ENCODE data around the gene MTA3.
"Not testable (repeated sequence)": the region's sequence is repeated elsewhere in the genome, so short reads cannot be mapped to it uniquely, and the experiment has no call there.

Gene MTA3

GRCh38 chr2:42636934-42637333 is 68.5 kb downstream of the MTA3 start:
- no peaks in the 10 kb centered on the region for H3K36me3 ChIP-seq
- H3K4me1 ChIP-seq (ENCODE audit: control insufficient read depth in 1 of 2, insufficient read depth in 1 of 2, low read depth in 1 of 2, low read length in 1 of 2) = no peaks in the 10 kb centered on the region
- no peak overlapping the region for H3K27ac ChIP-seq
- no peaks in the 10 kb centered on the region for H3K27me3 ChIP-seq
- TF ChIP-seq, protein P1, sequence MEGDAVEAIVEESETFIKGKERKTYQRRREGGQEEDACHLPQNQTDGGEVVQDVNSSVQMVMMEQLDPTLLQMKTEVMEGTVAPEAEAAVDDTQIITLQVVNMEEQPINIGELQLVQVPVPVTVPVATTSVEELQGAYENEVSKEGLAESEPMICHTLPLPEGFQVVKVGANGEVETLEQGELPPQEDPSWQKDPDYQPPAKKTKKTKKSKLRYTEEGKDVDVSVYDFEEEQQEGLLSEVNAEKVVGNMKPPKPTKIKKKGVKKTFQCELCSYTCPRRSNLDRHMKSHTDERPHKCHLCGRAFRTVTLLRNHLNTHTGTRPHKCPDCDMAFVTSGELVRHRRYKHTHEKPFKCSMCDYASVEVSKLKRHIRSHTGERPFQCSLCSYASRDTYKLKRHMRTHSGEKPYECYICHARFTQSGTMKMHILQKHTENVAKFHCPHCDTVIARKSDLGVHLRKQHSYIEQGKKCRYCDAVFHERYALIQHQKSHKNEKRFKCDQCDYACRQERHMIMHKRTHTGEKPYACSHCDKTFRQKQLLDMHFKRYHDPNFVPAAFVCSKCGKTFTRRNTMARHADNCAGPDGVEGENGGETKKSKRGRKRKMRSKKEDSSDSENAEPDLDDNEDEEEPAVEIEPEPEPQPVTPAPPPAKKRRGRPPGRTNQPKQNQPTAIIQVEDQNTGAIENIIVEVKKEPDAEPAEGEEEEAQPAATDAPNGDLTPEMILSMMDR (IDR thresholded peaks at IDR 0.05) = no peak
- H3K9me3 ChIP-seq = no peaks in the 10 kb centered on the region
- H3K4me3 ChIP-seq (ENCODE audit: low read depth in 1 of 2, low read length in 1 of 2) = no peak overlapping the region

- H3K4me1 ChIP-seq (ENCODE audit: control insufficient read depth in 1 of 2, insufficient read depth in 1 of 2, low read depth in 1 of 2, low read length in 1 of 2) = no peaks in the 10 kb centered on the region
- no peaks in the 10 kb centered on the region for H3K9me3 ChIP-seq
- no peak overlapping the region for H3K27ac ChIP-seq
- H3K4me3 ChIP-seq (ENCODE audit: low read depth in 1 of 2, low read length in 1 of 2) = no peak overlapping the region
- TF ChIP-seq, protein P1 (IDR thresholded peaks at IDR 0.05) = no peak
- no peaks in the 10 kb centered on the region for H3K27me3 ChIP-seq
- H3K36me3 ChIP-seq = no peaks in the 10 kb centered on the region
Observed at GRCh38 chr2:42638080-42638784, 69.8 kb downstream of the MTA3 start.

- TF ChIP-seq, protein P1 (IDR thresholded peaks at IDR 0.05) = no peak
- Histone ChIP-seq H3K36me3 (no peaks in the 10 kb centered on the region), H3K4me1 (ENCODE audit: control insufficient read depth in 1 of 2, insufficient read depth in 1 of 2, low read depth in 1 of 2, low read length in 1 of 2) (no peaks in the 10 kb centered on the region)
Observed at GRCh38 chr2:42639340-42640077, 71.1 kb downstream of the MTA3 start.

DNA sequence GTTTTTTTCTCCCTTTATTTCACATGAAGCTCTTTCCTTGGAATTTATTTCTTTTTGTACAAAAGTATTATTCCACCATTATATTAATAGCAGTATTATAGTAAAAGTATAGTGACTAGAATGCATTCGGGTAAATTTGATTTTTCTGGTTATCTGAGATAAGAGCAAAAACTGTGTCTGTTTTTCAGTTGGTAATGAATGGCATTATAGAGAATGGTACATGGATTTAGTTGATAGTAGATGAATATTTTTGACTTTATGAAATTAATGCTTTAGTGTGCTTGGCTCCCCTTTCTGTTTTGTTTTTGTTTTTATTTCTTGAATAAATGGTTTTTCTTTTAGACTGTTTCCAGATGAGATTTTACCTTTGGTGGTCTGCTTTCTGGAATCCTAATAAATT is 71.8 kb downstream of the MTA3 start:
- Histone ChIP-seq H3K36me3 (no peaks in the 10 kb centered on the region), H3K27me3 (no peaks in the 10 kb centered on the region), H3K4me3 (ENCODE audit: low read depth in 1 of 2, low read length in 1 of 2) (no peak overlapping the region), H3K4me1 (ENCODE audit: control insufficient read depth in 1 of 2, insufficient read depth in 1 of 2, low read depth in 1 of 2, low read length in 1 of 2) (no peaks in the 10 kb centered on the region), H3K27ac (no peak overlapping the region), H3K9me3 (no peaks in the 10 kb centered on the region)
- TF ChIP-seq, protein P1 (IDR thresholded peaks at IDR 0.05) = no peak

More at GRCh38 chr2:42639340-42640077, 71.1 kb downstream of the MTA3 start:
- no peaks in the 10 kb centered on the region for H3K9me3 ChIP-seq
- H3K27ac ChIP-seq = no peak overlapping the region
- no peak overlapping the region for H3K4me3 ChIP-seq (ENCODE audit: low read depth in 1 of 2, low read length in 1 of 2)
- no peaks in the 10 kb centered on the region for H3K27me3 ChIP-seq

- H3K27me3 ChIP-seq; H3K36me3 ChIP-seq; H3K4me3 ChIP-seq (ENCODE audit: low read depth in 1 of 2, low read length in 1 of 2); H3K9me3 ChIP-seq; H3K4me1 ChIP-seq (ENCODE audit: control insufficient read depth in 1 of 2, insufficient read depth in 1 of 2, low read depth in 1 of 2, low read length in 1 of 2); H3K27ac ChIP-seq: not testable (repeated sequence)
Observed at GRCh38 chr2:42642371-42642770, 73.9 kb downstream of the MTA3 start.

DNA sequence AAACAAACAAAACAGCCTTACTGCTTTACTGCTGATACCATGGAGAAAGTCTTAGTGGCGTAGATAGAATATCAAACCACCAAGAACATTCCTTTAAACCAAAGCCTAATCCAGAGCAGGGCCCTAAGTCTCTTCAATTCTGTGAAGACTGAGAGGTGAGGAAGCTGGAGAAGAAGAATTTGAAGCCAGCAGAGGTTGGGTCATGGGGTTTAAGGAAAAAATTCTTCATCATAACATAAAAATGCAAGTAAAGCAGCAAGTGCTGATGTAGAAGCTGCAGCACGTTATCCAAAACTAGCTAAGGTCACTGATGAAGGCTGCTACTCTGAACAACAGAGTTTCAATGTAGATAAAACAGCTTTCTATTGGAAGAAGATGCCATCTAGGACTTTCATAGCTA is 77.1 kb downstream of the MTA3 start:
- Histone ChIP-seq H3K27me3 (no peaks in the 10 kb centered on the region), H3K4me1 (ENCODE audit: control insufficient read depth in 1 of 2, insufficient read depth in 1 of 2, low read depth in 1 of 2, low read length in 1 of 2) (peaks cover 3 to 10% of the 10 kb centered on the region in 2 experiments), H3K4me3 (ENCODE audit: low read depth in 1 of 2, low read length in 1 of 2) (no peak overlapping the region), H3K27ac (no peak overlapping the region), H3K9me3 (no peaks in the 10 kb centered on the region), H3K36me3 (no peaks in the 10 kb centered on the region)
- TF ChIP-seq, protein P1 (IDR thresholded peaks at IDR 0.05) = no peak
